Suprapubic skin (tissue), 3 donors: ENCODE measurements around the gene ZNF784.
"Not testable (repeated sequence)": the region's sequence is repeated elsewhere in the genome, so short reads cannot be mapped to it uniquely, and the experiment has no call there.

Experiments
- EP300 ChIP-seq: sonication (generic); formaldehyde crosslinking; IDR thresholded peaks from one replicate; pipeline ENCODE4 v1.6.1; 2017; ENCODE audit warnings: antibody characterized with exemption
- TF ChIP-seq, protein P1 (sequence below), 2 donors: fragments of 200-600 bp in 1 of 2; fragments of 450-650 bp in 1 of 2; sonication (generic) in 1 of 2; IDR thresholded peaks; one replicate each; pipeline ENCODE4 v1.5.1; 2016 to 2019; ENCODE audit warnings: antibody characterized with exemption in 2 of 2, mild to moderate bottlenecking in 1 of 2, moderate library complexity in 1 of 2

DNA sequence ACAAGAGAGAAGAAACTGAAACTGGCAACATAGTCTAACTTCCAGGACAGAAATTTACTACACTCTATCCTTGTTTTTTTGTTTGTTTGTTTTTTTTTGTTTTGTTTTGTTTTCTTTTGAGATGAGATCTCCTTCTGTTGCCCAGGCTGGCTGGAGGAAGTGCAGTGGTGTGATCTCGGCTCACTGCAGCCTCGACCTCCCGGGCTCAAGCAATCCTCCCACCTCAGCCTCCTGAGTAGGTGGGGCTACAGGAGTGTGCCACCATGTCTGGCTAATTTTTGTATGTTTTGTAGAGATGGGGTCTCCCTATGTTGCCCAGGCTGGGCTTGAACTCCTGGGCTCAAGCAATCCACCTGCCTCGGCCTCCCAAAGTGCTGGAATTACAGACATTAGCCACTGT, 42.1 kb downstream of the ZNF784 start:
- TF ChIP-seq EP300: not testable (repeated sequence)
- TF ChIP-seq, protein P1, sequence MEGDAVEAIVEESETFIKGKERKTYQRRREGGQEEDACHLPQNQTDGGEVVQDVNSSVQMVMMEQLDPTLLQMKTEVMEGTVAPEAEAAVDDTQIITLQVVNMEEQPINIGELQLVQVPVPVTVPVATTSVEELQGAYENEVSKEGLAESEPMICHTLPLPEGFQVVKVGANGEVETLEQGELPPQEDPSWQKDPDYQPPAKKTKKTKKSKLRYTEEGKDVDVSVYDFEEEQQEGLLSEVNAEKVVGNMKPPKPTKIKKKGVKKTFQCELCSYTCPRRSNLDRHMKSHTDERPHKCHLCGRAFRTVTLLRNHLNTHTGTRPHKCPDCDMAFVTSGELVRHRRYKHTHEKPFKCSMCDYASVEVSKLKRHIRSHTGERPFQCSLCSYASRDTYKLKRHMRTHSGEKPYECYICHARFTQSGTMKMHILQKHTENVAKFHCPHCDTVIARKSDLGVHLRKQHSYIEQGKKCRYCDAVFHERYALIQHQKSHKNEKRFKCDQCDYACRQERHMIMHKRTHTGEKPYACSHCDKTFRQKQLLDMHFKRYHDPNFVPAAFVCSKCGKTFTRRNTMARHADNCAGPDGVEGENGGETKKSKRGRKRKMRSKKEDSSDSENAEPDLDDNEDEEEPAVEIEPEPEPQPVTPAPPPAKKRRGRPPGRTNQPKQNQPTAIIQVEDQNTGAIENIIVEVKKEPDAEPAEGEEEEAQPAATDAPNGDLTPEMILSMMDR (IDR thresholded peaks at IDR 0.05): not testable (repeated sequence)
